G401 (cell line): ENCODE measurements around the gene EEF1A1. TPM values are rescaled to one million over a fixed set of nuclear protein-coding genes. Genes with fewer than 3 reads are reported as not detected.
"Not testable (repeated sequence)": the region's sequence is repeated elsewhere in the genome, so short reads cannot be mapped to it uniquely, and the experiment has no call there.

Experiments used
- DNase-seq: peaks from one replicate; pipeline ENCODE4 v3.0.0-alpha.2; 2015; ENCODE audit warnings: low spot score
- in situ Hi-C: cut with HindIII; loops from 2 replicates; pipeline ENCODE4 v1.10.0; 2016; ENCODE audit warnings: low sequenced_read_pairs, mixed read lengths
- total RNA-seq: library from RNA; depleted of rRNA; stranded (reverse); fragments of >200 nt; shearing (Covaris generic); gene quantifications from 2 replicates; pipeline ENCODE4 v1.2.3, GENCODE V29; 2014; rRNA removed

EEF1A1 gene
- total RNA-seq, 1 experiment from 2014 or later, result 17,549 TPM

DNA sequence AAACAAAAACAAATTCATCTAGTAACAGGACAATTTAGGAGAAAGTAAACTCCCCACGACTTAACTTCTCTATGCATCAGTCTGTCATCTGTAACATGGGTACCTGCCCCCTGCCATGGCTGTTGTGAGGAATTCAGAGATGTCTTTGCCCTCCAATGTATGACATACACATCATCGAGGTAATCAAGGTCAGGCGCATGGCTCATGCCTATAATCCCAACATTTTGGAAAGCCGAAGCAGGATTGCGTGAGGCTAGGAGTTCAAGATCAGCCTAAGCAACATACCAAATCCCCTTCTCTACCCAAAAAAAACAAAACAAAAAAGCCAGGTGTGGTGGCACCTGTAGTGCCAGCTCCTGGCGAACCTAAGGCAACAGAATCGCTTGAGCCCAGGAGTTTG, 9.0 kb downstream of the EEF1A1 start:
- no peak for DNase-seq
- in situ Hi-C loops, result no loop called here

DNA sequence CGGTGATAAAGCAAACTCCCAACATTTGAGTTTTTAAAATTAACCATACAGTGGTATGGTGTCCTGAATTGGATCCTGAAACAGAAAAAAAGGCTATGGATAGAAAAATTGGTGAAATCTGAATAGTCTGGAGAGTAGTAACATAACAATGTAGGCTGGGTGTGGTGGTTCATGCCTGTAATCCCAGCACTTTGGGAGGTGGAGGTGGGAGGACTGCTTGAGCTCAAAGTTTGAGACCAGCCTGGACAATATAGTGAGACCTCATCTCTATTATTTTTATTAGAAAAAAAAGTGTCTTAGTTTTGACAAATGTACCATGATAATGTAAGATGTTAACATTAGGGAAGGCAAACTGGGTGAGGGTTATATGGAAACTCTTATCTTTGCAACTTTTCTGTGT, 11.0 kb downstream of the EEF1A1 start:
- DNase-seq, result no peak
- in situ Hi-C loops, result no loop called here

DNA sequence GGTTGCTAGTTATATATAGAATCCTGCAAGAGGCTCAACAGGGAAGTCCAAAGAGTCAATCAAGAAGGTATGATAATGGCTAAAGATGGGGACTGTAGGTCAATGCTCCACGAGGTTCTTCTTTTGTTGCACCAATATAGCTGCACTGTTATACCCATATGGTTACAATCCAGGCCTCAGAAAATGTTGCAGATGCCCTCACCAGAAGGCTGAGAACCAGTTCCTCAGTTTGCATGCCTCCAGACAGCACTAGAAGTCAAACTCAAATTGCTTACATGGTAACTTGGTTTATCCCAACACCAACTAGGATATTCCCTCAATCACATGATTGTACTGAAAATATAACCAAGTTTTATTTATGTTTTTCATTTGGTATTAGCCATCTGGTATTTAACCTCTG, 12.1 kb downstream of the EEF1A1 start:
- in situ Hi-C loops, result no loop called here
- DNase-seq, result no peak

DNA sequence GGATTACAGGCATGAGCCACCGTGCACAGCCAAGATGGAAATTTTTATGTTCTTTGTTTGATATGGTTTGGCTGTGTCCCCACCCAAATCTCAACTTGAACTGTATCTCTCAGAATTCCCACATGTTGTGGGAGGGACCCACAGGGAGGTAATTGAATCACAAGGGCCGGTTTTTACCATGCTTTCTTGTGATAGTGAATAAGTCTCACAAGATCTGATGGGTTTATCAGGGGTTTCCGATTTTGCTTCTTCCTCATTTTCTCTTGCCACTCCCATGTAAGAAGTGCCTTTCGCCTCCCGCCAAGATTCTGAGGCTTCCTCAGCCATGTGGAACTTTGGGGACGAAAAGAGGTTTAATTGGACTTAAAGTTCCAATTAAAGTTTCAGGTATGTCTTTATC, 14.6 kb downstream of the EEF1A1 start:
- no peak for DNase-seq
- in situ Hi-C loops, result no loop called here

DNA sequence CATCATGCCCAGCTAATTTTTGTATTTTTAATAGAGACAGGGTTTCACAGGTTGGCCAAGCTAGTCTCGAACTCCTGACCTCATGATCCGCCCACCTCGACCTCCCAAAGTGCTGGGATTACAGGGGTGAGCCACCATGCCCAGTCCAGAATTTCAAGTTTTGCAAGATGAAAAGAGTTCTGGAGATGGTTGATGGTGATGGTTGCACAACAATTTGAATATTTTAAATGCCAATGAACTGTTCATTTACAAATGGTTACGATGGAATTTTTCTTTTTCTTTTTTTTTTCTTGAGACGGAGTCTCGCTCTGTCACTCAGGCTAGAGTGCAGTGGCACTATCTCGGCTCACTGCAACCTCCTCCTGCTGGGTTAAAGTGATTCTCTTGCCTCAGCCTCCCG, 15.1 kb downstream of the EEF1A1 start:
- DNase-seq, in situ Hi-C loops: not testable (repeated sequence)

DNA sequence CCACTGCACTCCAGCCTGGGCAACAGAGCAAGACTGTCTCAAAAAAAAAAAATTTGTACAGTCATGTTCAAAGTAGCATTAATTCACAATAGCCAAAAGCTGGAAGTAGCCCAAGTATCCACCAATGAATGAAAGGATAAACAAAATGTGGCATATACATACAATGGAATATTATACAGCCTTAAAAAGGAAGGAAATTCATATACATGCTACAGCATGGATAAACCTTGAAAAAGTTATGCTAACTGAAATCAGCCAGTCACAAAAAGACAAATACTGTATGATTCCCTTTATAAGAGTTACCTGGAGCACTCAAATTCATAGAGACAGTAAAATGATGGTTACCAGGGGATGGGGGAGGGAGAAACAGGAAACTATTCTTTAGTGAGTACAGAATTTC, 15.7 kb downstream of the EEF1A1 start:
- in situ Hi-C loops, result no loop called here
- DNase-seq, result no peak

DNA sequence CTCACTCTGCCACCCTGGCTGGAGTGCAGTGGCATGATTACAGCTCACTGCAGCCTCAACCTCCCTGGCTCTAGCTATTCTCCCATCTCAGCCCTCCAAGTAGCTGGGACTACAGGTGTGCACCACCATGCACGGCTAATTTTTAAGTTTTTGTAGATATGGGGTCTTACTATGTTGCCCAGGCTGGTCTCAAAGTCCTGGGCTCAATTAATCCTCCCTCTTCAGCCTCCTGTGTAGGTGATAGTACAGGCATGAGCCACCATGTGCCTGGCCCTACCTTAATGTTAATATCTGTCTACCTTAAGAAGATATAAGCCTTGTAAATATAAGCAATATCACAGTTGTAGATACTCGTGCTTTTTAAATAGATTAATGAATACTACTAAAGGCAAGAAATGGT, 16.7 kb downstream of the EEF1A1 start:
- in situ Hi-C loops, result no loop called here
- no peak for DNase-seq

DNA sequence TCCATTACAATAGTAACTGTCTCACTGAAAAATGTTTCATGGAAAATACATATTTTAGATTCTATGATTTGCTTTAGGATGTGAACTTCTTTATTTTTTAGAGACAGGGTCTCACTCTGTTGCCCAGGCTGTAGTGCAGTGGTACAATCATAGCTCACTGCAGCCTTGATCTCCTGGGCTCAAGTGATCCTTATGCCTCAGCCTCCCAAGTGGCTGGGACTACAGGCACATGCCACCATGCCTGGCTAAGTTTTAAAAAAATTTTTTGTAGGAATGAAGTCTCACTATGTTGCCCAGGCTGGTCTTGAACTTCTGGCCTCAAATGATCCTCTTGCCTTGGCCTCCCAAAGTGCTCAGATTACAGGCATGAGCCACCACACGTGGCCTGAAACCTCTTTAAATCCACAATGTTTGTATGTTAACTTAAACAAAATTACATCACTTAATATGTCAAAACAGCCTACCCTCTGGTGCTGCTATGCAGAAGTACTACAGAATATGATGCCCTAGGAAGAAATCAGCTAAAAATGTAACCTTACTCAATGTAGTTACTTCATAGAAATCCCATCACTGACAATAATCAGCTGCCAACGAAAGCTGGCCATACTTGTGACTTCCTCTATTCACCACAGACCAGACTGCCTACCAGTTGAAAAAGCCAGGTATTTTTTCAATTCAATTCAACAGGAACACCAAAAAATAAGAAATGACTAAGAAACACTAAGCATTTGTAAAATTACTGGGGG, 17.6 kb downstream of the EEF1A1 start:
- DNase-seq, result no peak
- in situ Hi-C loops, result no loop called here

DNA sequence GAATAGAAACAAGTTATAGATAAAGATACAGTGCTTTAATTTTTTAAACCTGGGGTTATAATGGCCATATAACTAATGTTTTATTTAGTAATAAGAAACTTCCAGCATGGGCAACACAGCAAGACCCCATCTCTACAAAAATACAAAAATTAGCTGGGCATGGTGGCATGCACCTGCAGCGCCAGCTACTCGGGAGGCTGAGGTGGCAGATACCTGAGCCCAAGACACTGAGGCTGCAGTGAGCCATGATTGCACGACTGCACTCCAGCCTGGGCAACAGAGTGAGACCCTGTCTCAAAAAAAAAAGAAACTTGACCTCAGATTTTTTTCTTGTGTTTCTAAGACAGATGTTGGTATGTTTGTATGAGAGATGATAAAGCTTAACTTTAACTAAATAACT, 22.9 kb downstream of the EEF1A1 start:
- DNase-seq, result no peak
- in situ Hi-C loops, result no loop called here

DNA sequence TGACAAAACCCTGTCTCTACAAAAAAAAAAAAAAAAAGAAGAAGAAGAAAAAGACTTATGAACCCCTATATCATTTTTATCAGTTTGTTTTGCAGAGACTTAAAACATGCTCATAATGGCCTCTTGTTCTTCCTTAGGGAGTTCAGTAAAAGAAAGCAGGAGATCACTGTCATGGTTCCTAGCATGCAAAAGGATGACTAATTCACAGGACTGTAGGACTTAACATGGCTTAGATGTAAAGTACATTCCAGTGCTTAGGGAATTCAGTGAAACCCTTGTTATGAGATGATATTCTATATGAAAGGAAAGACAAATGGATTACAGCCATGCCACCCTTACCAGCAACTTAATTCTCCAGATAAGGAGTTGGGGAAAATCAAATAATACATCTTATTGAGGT, 29.5 kb downstream of the EEF1A1 start:
- in situ Hi-C loops, result no loop called here
- no peak for DNase-seq

DNA sequence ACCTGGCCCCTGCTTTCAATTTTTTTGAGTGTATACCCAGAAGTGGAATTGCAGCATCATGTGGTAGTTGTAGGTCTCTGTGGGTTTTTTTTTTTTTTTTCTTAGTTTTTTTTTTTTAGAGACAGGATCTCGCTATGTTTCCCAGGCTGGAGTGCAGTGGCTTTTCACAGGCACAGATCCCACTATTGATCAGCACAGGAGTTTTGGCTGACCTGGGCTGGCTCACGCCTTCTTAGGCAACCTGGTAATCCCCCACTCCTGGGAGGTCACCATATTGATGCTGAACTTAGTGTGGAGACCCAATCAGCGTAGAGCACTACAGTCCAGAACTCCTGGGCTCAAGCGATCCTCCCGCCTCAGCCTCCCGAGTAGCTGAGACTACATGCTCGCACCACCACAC, 33.4 kb downstream of the EEF1A1 start:
- in situ Hi-C loops, result no loop called here

DNA sequence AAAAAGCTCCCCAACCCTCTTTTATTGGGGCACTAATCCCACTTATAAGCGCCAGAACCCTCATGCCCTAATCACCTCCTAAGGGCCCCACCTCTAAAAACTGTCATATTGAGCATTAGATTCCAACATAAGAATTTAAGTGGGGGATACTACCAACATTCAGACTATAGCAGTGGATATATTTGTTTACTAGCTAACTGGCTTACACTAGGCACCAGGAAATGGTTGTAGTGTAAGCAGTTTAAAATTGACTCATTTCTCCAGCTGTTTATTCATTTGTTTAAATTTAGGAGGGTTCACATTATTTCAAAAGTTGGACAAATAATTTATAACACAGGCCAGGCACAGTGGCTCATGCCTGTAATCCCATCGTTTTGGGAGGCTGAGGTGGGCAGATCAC, 36.4 kb downstream of the EEF1A1 start:
- in situ Hi-C loops, result no loop called here
- DNase-seq, result no peak

More for the DNA sequence above, 33.4 kb downstream of the EEF1A1 start:
- DNase-seq, result no peak

DNA sequence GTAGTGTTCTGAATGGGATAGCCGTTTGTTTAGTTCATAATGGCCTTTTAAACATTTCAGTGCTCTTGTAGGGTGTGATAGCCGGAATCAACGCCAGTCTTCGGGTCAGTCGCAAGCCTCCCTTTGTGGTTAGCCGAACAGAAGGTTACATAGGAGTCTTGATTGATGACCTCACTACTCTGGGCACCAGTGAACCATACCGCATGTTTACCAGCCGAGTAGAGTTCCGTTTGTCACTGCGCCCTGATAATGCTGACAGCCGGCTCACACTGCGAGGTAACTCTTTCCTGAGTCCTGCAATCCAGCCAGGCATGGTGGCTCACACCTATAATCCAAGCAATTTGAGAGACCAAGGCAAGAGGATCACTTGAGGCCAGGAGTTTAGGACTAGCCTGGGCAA, 38.9 kb downstream of the EEF1A1 start:
- in situ Hi-C loops, result no loop called here
- DNase-seq, result no peak

DNA sequence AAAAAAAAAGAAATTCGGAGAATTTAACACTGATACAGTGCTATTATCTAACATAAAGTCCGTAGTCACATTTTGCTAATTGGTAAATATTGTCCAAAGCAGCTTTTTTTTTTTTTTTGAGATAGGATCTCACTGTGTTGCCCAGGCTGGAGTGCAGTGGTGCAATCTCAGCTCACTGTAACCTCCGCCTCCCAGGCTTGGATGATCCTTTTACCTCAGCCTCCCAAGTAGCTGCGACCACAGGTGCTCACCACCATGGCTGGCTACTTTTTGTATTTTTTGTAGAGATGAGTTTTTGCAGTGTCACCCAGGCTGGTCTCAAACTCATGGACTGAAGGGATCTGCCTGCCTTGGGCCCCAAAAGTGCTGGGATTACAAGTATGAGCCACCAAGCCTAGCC, 43.4 kb downstream of the EEF1A1 start:
- DNase-seq, result no peak
- in situ Hi-C loops, result no loop called here

DNA sequence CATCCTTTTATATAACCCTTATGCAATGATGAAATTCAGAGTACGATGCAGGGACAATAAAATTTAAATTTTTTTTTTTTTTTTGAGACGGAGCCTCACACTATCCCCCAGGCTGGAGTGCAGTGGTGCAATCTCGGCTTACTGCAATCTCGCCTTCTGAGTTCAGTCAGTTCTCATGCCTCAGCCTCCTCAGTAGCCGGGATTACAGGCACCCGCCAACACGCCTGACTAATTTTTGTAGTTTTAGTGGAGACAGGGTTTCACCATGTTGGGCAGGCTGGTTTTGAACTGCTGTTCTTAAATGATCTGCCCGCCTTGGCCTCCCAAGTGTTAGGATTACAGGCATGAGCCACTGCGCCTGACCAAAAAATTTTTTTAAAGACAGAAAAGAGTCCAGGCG, 44.1 kb downstream of the EEF1A1 start:
- in situ Hi-C loops, result no loop called here
- no peak for DNase-seq

DNA sequence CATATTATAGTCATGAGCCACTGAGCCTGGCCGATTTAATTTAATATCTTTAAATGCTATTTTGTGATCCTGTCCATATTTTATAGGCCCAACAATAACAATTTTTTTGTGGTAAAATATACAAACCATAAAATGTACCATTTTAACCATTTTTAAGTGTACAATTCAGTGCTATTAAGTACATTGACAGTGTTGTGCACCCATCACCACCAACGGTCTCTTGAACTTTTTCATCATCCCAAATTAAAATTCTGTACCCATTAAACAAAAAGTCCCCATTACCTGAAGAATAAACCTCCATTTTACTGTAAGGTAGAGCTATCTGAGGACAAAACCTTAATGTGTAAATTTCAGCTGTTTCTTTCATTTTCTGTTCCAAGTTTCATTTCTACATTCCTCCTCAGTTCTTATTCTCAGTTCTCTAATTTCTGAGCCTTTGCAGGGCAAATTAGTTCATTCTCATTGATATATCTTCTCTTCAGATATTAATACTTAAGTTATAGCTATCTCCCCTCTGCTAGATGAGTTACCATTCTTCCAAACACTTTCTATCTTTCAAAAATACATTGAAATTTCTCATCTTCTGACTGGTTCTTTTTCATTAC, 49.0 kb downstream of the EEF1A1 start:
- DNase-seq, result no peak
- in situ Hi-C loops, result no loop called here

Other genes starting within 250 kb of the EEF1A1 start
- gene DPPA5, start 166.8 kb downstream of the EEF1A1 start, total RNA-seq, result not detected in 2 replicates
- gene KHDC3L, start 158.4 kb downstream of the EEF1A1 start, total RNA-seq, result not detected in 2 replicates
- not detected in 2 replicates for gene OOEP, start 151.1 kb downstream of the EEF1A1 start, total RNA-seq
- not detected in 2 replicates for gene DDX43, start 126.2 kb downstream of the EEF1A1 start, total RNA-seq
- gene CGAS, start 68.7 kb downstream of the EEF1A1 start, total RNA-seq, result not detected in 2 replicates
- gene MTO1, start 59.3 kb downstream of the EEF1A1 start, total RNA-seq, result 19.0 and 31.0 TPM in 2 replicates
- 6.2 and 8.1 TPM in 2 replicates for gene SLC17A5, start 133.0 kb upstream of the EEF1A1 start, total RNA-seq
- gene CD109, start 175.2 kb upstream of the EEF1A1 start, total RNA-seq, result 0.51 and 2.6 TPM in 2 replicates